SK-N-MC (cell line): ENCODE results near the gene MAP1LC3B.

ENCODE experiments used
- EZH2 ChIP-seq: fragments of 200-600 bp; sonication (generic); IDR thresholded peaks from one replicate; pipeline ENCODE4 v1.6.1; 2017; ENCODE audit warnings: antibody characterized with exemption
- FOXP2 ChIP-seq: optimal IDR thresholded peaks from 2 replicates; pipeline ENCODE3; 2011; ENCODE audit warnings: mild to moderate bottlenecking, moderate library complexity; ENCODE audit not compliant: insufficient read depth; ENCODE audit errors: extremely low read length, control extremely low read depth
- POLR2AphosphoS5 ChIP-seq: IDR thresholded peaks from 2 replicates; pipeline ENCODE4 v1.6.1; 2012; ENCODE audit warnings: mild to moderate bottlenecking, low read depth, low read length, borderline replicate concordance

DNA sequence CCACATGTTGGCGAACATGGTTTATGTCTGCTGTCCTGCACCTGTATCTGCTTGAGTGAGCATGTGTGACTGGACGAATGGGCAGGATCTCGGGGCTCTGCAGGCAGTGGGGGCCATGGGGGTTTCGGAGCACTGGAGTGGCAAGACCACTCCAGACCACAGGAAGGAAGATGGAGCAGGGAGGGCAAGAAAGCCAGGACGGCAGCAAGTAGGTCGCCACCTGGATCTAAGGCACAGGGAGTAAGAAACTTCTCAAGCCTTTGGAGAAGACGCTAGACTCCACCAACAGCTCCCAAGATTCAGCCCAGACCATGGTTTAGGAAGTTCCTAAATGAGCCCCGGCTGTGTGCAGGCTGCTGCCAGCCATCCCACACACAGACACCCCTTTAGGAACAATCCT is 42.1 kb upstream of the MAP1LC3B start:
- TF ChIP-seq EZH2 (no peak), POLR2AphosphoS5 (no peak), FOXP2 (no peak)
